Neural cell (in vitro differentiated cells): ENCODE results near the gene CFAP157. TPM values are rescaled to one million over a fixed set of nuclear protein-coding genes. Genes with fewer than 3 reads are reported as not detected.

Experiments used
- polyA plus RNA-seq: library from polyadenylated mRNA; depleted of rRNA; stranded (reverse); fragments of >200 nt; gene quantifications from 2 replicates; pipeline ENCODE4 v1.2.3, GENCODE V29; 2014

Gene CFAP157
- polyA plus RNA-seq, 1 donor from 2014 or later: 1.3 TPM

Other genes starting within 250 kb of the CFAP157 start
- 42.5 and 66.2 TPM in 2 replicates for gene STXBP1, start 94.7 kb upstream of the CFAP157 start, polyA plus RNA-seq
- gene PTRH1, start 8.7 kb downstream of the CFAP157 start, polyA plus RNA-seq: 20.0 and 21.9 TPM in 2 replicates
- gene TTC16, start 9.1 kb downstream of the CFAP157 start, polyA plus RNA-seq: 0.11 and 0.26 TPM in 2 replicates
- gene TOR2A, start 28.3 kb downstream of the CFAP157 start, polyA plus RNA-seq: 54.1 and 59.7 TPM in 2 replicates
- gene SH2D3C, start 71.7 kb downstream of the CFAP157 start, polyA plus RNA-seq: 14.5 and 19.4 TPM in 2 replicates
- gene CDK9, start 79.0 kb downstream of the CFAP157 start, polyA plus RNA-seq: 195 and 253 TPM in 2 replicates
- 38.4 and 60.5 TPM in 2 replicates for gene FPGS, start 95.9 kb downstream of the CFAP157 start, polyA plus RNA-seq
- gene ENG, start 147.7 kb downstream of the CFAP157 start, polyA plus RNA-seq: 0.10 TPM in 1 of 2 replicates, not detected in the other
- 105 and 137 TPM in 2 replicates for gene AK1, start 170.7 kb downstream of the CFAP157 start, polyA plus RNA-seq
- 44.2 and 59.3 TPM in 2 replicates for gene ST6GALNAC6, start 192.6 kb downstream of the CFAP157 start, polyA plus RNA-seq
- gene ST6GALNAC4, start 210.1 kb downstream of the CFAP157 start, polyA plus RNA-seq: 4.8 and 5.9 TPM in 2 replicates
- gene PIP5KL1, start 223.8 kb downstream of the CFAP157 start, polyA plus RNA-seq: 3.4 and 5.2 TPM in 2 replicates
- gene DPM2, start 230.9 kb downstream of the CFAP157 start, polyA plus RNA-seq: 30.5 and 44.9 TPM in 2 replicates